ENCODE results near the gene CUZD1.

Gene CUZD1

DNA sequence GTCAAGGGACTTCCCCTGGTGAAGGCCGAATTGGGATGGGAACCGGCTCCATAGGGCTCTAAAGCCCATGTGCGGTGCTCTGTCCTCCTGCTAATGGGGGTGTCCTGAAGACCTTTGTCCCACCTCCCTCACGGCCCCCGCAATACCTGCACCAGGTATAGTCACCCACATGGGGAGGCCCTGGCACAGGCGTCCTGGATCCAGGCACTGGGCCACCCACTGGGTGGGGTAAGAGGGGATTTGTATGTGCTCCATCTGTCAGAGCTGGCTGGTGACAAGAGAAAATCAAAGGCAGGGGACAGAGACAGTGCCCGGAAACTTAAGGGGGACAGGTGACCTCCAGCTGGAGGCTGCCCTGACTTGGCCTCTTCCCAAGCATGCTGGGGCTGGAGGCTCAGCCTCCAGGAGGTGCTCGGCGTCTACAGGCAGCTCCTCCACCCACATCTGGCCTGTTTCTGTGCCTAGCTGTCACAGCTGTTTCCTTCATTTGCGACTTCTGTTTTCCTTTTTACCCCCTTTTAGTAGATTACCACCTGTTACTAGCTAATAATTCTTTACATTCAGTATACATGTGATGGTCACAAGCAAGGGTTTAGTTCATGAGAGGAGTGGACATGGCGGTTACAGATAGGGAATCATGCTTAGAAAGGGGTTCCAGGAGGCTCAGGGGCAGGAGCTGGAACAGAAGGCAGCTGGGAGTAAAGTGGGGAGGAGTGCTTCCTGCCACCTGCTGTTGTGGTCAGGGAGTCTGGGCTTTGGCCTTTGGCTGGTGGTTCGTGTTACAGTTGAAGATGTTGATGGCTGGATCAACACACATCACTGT, 2.3 kb upstream of the CUZD1 start:
- Histone ChIP-seq H3K4me3 (replicated peaks; ENCODE audit: insufficient read depth, low read length) (no peak overlapping the region), H3K27ac (replicated peaks) (no peak overlapping the region), H3K27me3 (ENCODE audit: insufficient read depth, poor library complexity, severe bottlenecking) (no peaks in the 10 kb centered on the region)
- TF ChIP-seq POLR2AphosphoS5 (IDR thresholded peaks at IDR 0.05; ENCODE audit: low read depth) (peak; percentile 67), SPI1 (IDR thresholded peaks at IDR 0.05; ENCODE audit: borderline replicate concordance, low read depth) (no peak), CTCF (IDR thresholded peaks at IDR 0.05; ENCODE audit: insufficient read depth, low read length) (no peak), GABPA (IDR thresholded peaks at IDR 0.05; ENCODE audit: low read depth) (no peak)
- peak; percentile 1 to 9 for DNase-seq (ENCODE audit: low read depth in 1 of 2, low spot score in 1 of 2)

GRCh38 chr10:122844146-122844545, 1.5 kb downstream of the CUZD1 start:
- Histone ChIP-seq H3K27ac (replicated peaks) (no peak overlapping the region), H3K27me3 (ENCODE audit: insufficient read depth, poor library complexity, severe bottlenecking) (no peaks in the 10 kb centered on the region), H3K4me3 (replicated peaks; ENCODE audit: insufficient read depth, low read length) (no peak overlapping the region)
- no peak for TF ChIP-seq POLR2AphosphoS5 (IDR thresholded peaks at IDR 0.05; ENCODE audit: low read depth)
- no peak for TF ChIP-seq REST (IDR thresholded peaks at IDR 0.05; ENCODE audit: insufficient replicate concordance, low read depth)
- no peak for TF ChIP-seq GABPA (IDR thresholded peaks at IDR 0.05; ENCODE audit: low read depth)
- no peak for TF ChIP-seq SPI1 (IDR thresholded peaks at IDR 0.05; ENCODE audit: borderline replicate concordance, low read depth)
- TF ChIP-seq CTCF (IDR thresholded peaks at IDR 0.05; ENCODE audit: insufficient read depth, low read length): no peak
- no peak for DNase-seq (ENCODE audit: low read depth in 1 of 2, low spot score in 1 of 2)

- no peak overlapping the region for H3K4me3 ChIP-seq (replicated peaks; ENCODE audit: insufficient read depth, low read length)
- H3K27me3 ChIP-seq (ENCODE audit: insufficient read depth, poor library complexity, severe bottlenecking): no peaks in the 10 kb centered on the region
- TF ChIP-seq GABPA (IDR thresholded peaks at IDR 0.05; ENCODE audit: low read depth): no peak
- no peak for TF ChIP-seq REST (IDR thresholded peaks at IDR 0.05; ENCODE audit: insufficient replicate concordance, low read depth)
- TF ChIP-seq POLR2AphosphoS5 (IDR thresholded peaks at IDR 0.05; ENCODE audit: low read depth): no peak
- no peak for TF ChIP-seq CTCF (IDR thresholded peaks at IDR 0.05; ENCODE audit: insufficient read depth, low read length)
- no peak for TF ChIP-seq SPI1 (IDR thresholded peaks at IDR 0.05; ENCODE audit: borderline replicate concordance, low read depth)
- H3K27ac ChIP-seq (replicated peaks): no peak overlapping the region
- DNase-seq (ENCODE audit: low read depth in 1 of 2, low spot score in 1 of 2): no peak
Observed at GRCh38 chr10:122841569-122841968, 4.1 kb downstream of the CUZD1 start.
